Forelimb muscle (tissue), 1 donor: ENCODE measurements around the gene SBNO2. TPM values are rescaled to one million over a fixed set of nuclear protein-coding genes. Genes with fewer than 3 reads are reported as not detected.

Experiments used
- DNase-seq: peaks from one replicate; pipeline ENCODE4 v3.0.0-alpha.2; 2013; ENCODE audit warnings: low read depth
- polyA plus RNA-seq: library from polyadenylated mRNA; unstranded; fragments of 120-200 nt; gene quantifications from one replicate; pipeline ENCODE4 v1.2.1, GENCODE V29; 2013; ENCODE audit not compliant: insufficient read length

Gene SBNO2, protein sequence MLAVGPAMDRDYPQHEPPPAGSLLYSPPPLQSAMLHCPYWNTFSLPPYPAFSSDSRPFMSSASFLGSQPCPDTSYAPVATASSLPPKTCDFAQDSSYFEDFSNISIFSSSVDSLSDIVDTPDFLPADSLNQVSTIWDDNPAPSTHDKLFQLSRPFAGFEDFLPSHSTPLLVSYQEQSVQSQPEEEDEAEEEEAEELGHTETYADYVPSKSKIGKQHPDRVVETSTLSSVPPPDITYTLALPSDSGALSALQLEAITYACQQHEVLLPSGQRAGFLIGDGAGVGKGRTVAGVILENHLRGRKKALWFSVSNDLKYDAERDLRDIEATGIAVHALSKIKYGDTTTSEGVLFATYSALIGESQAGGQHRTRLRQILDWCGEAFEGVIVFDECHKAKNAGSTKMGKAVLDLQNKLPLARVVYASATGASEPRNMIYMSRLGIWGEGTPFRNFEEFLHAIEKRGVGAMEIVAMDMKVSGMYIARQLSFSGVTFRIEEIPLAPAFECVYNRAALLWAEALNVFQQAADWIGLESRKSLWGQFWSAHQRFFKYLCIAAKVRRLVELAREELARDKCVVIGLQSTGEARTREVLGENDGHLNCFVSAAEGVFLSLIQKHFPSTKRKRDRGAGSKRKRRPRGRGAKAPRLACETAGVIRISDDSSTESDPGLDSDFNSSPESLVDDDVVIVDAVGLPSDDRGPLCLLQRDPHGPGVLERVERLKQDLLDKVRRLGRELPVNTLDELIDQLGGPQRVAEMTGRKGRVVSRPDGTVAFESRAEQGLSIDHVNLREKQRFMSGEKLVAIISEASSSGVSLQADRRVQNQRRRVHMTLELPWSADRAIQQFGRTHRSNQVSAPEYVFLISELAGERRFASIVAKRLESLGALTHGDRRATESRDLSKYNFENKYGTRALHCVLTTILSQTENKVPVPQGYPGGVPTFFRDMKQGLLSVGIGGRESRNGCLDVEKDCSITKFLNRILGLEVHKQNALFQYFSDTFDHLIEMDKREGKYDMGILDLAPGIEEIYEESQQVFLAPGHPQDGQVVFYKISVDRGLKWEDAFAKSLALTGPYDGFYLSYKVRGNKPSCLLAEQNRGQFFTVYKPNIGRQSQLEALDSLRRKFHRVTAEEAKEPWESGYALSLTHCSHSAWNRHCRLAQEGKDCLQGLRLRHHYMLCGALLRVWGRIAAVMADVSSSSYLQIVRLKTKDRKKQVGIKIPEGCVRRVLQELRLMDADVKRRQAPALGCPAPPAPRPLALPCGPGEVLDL (N-terminal part only)
- polyA plus RNA-seq: 11.6 TPM

DNA sequence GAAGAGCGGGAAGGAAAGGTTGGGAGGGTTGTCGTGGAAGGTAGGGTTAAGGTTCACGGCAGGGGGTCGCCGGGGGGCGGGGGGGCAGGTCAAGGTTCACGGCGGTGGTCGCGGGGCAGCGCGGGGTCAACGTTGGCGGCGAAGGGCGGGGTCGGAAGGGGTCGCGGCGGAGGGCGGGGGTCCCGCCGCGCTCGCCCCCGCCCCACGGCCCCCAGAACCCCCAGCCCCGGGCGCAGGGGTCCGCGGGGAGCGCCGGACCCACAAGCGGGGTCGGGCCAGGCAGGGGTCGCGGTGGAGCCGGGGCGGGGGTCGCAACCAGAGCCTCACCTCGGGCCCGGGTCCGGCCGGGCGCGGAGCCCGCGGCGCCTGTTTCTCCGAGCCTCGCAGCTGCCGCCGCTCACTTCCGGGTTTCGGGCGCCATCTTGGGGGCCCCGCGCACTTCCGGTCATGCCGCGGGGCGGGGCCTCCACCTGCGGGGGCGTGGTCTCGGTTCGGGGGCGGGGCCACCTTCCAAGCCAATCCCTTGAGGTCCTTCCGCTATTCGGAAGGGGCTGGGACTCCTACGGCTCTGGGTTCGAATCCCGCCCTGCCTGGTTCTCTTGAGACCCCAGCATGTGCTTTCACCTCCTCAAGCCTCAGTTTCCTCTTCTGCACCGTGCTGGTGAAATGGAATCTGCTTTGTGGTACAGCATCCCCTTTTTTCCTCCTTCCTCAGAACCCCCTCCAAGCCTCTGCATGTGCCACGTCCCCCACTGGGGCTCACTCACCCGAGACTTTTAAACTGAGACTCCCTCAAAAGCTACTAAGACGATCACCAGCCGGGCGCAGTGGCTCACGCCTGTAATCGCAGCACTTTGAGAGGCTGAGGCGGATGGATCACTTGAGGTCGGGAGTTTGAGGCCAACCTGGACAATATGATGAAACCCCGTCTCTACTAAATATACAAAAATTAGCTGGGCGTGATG lies at the start of gene SBNO2:
SBNO2 (minus strand) TSS at position 424 of the 965 bp plus-strand sequence. CDS start 19,992 bp downstream, outside the sequence.
- DNase-seq: no peak

DNA sequence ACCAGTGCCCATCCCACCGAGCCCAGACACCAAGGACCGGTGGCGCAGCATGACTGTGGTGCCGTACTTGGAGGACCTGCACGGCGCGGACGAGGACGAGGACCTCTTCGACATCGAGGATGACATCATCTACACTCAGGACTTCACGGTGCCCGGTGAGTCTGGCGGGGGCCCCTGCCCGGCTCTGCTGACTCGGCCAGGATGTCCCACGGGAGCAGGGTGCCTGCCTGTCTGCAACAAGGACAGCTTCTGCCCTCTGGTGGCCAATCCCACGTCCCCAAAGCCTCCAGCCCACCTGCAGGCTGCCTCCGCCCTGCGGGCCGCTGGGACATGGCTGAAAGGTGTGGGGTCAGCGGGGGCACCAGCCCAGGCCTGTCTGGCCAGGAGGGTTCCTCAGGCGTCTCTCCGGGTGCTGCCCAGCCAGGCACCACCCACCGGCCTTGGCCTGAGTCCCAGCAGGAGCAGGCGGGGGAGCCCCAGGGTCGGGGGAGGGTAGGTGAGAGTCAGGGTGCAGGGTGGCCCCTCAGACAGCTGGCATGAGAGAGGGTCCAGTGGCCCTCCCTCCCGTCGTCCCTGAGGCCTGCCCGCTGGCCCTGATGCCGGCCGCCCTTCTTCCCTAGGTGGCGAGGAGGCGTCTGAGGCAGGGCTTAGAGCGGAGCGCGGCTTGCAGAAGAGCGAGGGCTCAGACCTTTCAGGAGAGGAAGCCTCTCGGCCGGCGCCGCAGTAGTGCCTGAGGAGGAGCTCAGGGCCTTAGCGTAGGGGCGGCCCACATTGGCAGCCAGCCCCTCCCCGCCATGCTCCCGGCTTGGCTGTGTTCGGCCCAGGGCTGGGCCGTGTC lies 49.2 kb upstream of the SBNO2 start:
- DNase-seq: no peak

DNA sequence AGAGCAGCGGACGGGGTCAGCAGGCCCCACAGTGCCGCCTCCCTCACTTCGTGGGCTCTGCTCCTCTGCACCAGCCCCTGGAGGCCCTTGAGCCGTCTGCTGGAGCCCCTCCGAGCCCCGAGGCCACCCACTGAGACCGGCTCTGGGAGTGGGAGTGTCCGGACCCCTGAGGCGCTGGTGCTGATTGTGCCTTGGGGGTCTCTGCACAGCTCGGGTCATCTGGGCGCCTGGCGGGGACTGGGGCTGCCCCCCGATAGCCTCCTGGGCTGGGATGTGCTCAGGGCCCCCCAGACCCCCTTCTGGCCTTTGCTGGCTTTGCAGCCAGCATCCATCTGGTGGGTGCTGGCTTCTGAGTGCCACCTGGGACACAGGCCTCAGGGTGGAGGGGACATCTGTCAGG lies 48.3 kb upstream of the SBNO2 start:
- DNase-seq: no peak

DNA sequence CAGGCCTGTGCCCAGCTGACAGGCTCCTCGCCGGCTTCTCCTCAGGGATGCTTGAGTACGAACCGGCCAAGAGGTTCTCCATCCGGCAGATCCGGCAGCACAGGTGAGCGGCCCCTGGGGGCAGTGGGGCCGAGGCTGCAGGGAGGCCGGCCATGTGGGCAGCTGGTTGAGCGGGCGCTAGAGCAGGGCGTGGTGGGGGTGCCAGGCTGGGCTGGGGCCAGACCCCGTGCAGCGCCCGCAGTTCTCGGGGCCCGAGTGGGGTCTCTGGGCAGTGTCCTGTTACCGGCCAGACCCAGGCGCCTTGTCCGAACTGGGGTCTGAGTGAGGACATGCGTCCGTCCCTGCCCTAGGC lies 47.8 kb upstream of the SBNO2 start:
- no peak for DNase-seq

DNA sequence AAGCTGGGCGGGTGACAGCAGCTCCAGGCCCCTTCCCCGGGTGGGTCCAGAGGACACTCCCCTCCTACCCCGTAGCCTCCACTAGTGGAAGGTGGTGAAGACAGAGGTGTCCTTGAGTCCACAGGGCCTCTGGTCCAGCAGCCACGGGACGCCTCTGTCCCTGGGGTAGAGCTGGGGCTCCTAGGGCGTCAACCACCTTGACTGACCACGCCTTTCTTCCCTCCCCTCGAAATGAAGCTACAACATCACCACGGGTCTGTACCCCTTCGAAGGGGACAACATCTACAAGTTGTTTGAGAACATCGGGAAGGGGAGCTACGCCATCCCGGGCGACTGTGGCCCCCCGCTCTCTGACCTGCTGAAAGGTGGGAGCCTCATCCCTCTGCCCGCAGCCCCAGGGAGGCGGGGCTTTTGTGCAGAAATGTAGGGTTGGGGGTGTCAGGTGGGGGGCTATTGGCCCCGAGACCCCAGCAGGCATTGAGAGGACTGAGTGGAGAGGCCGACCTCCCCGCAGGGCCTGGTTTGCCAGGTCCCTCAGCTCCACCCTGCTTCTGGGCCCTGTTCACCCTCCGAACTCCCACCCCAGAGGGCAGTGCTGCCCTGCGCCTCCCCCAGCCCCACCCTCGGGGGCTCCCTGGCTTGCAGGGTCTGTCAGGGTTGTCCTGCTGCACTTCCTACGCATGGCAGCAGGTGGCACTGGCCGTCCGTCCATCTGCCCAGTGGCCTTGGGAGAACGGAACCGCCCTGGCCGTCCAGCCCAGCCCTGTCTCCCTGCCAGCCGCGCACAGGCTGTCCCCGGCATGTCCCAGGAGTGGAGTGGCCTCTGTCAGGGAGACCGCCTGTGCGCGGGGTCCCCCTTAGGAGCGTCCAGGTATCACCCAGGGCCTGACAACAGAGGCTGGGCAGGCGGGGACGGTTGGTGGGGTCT lies 47.2 kb upstream of the SBNO2 start:
- DNase-seq: no peak

DNA sequence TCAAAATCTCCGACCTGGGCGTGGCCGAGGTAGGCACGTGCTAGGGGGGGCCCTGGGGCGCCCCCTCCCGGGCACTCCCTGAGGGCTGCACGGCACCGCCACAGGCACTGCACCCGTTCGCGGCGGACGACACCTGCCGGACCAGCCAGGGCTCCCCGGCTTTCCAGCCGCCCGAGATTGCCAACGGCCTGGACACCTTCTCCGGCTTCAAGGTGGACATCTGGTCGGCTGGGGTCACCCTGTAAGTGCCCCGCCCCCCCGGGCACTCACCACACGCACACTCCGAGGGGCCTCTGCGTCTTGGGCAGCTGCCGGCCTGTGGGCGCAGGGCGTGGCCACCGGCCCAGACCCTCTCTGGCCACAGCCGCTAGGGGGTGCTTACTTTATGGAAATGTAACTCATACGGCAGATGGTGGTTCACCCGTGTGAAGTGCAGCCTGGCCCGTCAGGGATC lies 46.4 kb upstream of the SBNO2 start:
- no peak for DNase-seq

DNA sequence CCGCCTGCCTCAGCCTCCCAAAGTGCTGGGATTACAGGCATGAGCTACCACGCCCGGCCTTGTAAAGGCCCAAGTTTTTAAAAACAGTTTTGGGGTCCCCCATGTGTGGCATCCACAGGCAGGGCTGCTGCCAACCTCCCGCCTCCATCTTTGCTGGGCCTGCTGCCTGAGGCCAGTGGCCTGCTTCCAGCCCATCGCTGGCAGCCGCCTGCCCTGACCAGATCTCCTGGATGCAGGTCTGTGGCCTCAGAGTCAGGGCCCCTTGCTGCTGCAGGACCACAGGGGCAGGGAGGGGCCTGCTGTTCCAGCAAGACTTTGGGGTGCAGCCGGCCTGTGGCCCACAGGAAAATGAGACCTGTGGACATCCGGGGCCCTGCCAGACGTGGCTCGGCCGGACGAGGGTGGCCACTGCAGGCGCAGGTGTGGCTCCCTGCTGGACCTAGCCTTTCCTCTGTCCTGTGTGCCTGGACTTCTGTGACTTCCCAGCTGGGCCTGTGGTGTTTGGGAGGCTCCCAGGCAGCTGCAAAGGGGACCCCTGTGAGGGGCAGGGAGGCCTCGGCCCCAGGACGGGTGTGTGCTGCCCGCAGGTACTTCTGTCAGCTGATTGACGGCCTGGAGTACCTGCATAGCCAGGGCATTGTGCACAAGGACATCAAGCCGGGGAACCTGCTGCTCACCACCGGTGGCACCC lies 45.9 kb upstream of the SBNO2 start:
- DNase-seq: no peak

DNA sequence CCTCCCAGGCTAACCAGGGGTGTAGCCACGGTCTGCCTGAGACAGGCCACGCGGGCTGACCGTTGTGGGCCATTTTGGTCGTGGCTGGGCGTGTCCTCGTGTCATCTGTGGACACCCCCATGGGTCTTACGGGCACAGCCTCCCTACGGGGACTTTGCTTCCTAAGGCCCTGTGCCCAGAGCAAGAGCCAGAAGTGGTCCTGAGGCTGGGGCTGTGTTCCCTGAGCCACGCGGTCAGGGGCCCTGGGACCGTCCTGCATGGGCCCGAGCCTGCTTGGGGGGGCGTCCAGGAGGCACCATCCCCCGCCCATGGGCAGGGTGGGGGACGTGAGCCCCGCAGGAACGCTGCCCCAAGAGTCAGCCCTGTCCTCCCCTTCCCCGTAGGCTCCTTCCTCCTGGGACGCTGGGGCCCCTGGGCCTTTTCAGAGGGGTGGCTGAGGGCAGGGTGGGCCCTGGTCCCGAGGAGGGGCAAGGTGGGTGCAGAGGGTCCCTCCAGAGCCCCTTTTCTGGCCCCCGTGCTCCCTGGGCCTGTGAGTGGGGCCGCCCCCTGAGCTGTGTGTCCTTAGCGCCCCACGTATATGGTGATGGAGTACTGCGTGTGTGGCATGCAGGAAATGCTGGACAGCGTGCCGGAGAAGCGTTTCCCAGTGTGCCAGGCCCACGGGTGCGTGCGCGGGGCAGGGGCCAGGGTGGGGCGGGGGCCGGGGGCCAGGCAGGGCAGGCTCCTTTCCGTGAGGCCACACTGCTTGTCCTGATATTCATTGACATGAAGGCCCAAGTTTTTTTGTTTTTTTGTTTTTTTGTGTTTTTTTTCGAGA lies 44.9 kb upstream of the SBNO2 start:
- no peak for DNase-seq

DNA sequence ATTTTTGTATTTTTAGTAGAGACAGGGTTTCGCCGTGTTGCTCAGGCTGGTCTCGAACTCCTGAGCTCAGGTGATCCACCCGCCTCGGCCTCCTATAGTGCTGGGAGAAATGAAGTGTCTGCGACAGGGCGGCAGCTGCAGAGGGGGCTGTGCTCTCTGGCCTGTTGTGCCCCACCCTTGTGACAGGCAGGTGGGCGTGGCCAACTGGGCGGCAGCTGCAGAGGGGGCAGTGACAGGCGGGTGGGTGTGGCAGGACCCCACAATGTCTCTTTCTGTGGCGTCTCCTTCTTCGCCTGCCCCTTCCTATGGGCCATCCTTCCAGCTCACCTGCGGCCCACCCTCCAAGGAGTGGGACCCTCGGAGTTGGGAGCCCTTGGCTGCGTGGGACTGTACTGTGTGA lies 43.3 kb upstream of the SBNO2 start:
- no peak for DNase-seq

DNA sequence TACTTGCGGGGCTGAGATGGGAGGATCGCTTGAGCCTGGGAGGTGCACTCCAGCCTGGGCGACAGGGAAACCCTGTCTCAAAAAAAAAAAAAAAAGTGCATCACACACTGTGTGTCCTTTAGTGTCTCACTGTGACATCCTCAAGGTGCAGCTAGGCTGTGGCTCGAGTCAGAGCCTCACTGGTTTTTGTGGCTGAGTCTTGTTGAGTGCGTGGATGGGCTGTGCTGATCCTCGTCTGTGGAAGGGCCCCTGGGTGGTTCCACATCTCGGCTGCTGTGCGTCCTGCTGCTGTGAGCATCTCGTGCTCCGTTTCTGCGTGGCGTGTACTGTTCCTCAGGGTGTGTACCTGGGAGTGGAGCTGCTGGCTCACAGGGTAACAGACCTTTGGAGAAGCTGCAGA lies 42.7 kb upstream of the SBNO2 start:
- no peak for DNase-seq

DNA sequence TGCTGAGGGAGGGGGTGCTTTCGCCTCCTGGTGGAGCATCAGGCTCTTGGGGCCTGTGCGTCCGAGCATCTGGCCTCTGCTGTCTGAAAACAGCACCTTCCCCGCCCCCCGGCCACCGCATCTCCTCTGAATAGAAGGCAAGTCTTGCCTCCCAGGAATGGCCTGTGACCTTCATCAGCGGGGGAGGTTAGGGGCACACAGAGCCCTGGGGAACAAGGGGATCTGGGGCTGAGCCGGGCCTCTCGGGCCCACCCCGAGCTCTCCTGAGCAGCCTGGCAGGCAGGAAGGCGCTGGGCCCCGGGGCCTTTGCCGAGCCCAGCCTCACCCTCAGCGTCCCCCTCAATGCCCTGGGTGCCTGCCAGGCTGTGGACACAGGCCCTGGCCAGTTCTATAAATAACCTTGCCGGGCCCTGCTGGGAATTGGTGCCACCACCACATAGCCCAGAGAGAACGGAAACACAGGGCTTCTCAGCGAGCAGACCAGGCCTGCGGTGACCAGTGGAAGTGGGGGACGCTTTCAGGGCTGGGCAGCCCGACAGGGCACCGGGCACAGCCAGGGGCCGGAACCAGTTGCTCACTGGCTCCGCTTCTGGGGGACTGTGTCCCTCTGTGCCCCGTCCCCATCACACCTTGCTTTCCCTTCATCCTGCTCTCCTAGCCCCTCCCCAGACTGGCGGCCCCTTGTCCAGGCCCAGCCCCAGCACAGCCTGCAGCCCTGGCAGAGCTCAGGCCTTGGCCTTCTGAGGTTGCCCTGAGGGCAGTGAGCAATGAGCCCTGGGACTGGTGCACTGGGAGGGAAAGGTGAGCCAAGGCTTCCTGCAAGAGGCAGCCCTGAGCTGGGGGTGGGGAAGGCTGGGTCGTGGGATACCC lies 41.0 kb upstream of the SBNO2 start:
- DNase-seq: no peak

DNA sequence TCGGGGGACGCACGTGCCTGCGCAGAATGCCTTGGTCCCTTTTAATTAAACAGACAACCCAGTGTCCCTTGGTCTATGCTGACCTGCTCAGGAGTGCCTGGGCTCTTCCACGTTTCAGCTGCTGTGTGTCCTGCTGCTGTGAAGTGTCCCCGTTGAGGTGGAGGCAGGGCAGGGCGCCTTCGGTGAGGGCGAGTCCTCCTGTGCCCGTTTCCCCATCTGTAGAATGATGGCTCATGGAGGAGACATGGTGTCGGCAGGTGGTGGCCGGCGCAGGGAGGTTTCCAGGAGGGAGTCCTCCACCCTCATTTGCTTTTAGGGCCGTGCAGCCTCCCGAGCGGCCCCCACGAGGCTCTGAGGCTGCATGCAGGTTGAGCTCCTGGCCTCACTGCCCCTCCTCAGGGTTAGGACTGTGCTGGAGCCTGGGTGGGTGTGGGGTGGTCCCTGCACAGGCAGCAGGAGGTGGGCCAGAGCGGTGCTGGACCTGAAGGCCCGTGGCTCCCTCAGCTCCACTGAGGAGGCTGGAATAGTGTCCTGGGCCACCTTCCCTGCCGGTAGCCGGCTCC lies 40.3 kb upstream of the SBNO2 start:
- no peak for DNase-seq

DNA sequence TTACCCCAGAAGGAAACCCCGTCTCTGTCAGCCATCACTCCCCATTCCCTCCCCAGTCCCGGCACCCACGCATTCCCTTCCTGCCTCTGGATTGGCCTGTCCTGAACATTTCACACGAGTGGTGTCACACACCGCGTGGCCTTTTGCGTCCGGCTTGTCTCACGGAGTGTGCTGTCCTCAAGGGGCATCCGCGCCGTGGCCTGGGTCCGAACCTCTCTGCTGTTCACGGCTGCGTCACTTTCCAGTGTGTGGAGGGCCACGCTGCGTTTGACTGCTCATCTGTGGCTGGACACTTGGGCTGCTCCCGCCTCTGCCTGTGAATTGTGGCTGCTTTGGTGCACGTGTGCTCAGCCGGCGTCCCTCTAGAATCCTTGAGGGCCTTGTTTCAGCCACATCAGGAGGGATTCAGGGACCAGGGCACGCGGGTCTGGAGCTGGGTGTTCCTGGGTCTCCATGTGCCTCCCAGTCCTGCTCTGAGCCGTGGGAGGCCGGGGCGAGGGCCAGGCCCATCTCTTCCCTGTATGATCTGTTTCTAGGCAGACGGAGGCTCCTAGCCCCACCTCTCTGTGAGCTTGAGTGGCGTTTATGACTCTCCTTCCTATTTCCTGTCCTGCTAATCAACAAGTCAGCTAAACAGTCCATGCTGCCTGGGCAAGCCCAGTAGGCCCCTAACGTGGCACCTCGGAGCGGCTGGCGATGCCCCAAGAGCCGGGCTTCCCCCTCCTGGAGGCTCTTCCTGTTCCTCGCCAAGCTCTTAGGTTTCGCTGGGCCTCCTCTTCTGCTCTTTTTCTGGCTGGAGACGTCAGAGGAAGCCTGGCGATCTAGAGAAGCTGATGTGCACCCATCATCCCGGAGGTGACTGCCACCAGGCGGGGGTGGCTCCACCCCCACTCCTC lies 39.6 kb upstream of the SBNO2 start:
- DNase-seq: no peak

DNA sequence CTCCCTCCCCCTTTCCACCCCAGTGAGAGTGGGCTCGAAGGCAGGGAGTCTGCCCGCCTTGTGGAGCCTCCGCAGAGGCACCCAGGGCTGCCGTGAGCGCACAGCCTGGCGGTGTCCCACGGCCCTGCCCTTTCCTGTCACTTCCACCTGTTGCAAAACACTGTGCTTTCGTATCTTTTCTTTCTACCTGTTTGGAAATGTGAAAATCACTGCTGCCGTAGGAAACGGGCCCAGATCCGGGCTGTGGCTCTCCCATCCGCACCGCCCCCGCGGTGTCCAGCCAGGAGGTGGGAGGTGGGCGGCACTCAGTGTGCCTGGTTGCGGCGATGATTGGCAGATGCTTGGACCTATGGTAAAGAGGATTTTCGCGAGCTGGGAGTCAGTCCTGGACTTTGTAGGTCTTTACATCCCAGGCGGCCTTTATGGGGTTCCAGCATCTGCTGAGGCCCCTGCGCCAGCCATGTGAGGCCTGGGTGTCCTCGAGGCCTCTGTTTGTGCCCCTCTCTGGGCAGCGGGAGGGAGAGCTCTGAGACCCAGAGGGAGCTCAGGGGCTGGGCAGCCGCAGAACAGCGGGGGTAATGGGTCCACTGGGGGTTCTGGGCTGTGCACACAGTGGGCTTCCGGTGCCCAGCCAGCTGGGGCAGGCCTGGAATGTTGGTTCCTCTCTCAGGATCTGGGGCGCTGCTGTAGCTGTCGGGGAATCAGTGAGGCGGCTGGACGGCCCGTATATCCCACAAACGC lies 37.6 kb upstream of the SBNO2 start:
- DNase-seq: no peak
